Measurements from ENCODE around the gene FANCE. TPM values are rescaled to one million over a fixed set of nuclear protein-coding genes. Genes with fewer than 3 reads are reported as not detected.

The FANCE gene
- total and polyA plus RNA-seq, 5 experiments from 2014 or later = 3.2 to 9.3 (median 5.5) TPM

GRCh38 chr6:35451354-35452182 is 570 bp upstream of the FANCE start:
- Mint-ChIP-seq H3K27me3 (no peaks in the 10 kb centered on the region), H3K9me3 (no peaks in the 10 kb centered on the region), H3K27ac (peak overlapping the region; percentile 51 to 93 (median 82)), H3K4me1 (peaks cover 14 to 54% (median 40%) of the 10 kb centered on the region in 4 donors), H3K4me3 (peak overlapping the region; percentile 81 to 92 (median 86)), H3K36me3 (peaks cover 0 to 12% (median 9%) of the 10 kb centered on the region in 3 donors)
- POLR2A ChIA-PET = interaction anchor here (0.6 to 6.7 kb wide), 14 partner anchors 8 to 154 kb away, joined by 3 to 67 read pairs (median 6); partner anchors contain the start of genes DEF6, PPARD and RPL10A
- DNase-seq (no peak), ATAC-seq (no peak)

GRCh38 chr6:35453236-35453635 is 1.1 kb downstream of the FANCE start:
- Mint-ChIP-seq H3K27ac (peak overlapping the region in 5 of 10 donors; percentile 26 to 83 (median 74)), H3K36me3 (peaks cover 0 to 21% (median 9%) of the 10 kb centered on the region in 3 donors)

GRCh38 chr6:35454391-35455110 is 2.4 kb downstream of the FANCE start:
- Mint-ChIP-seq H3K27ac (peak overlapping the region in 2 of 10 donors; percentile 29 to 33), H3K4me1 (peaks cover 14 to 49% (median 40%) of the 10 kb centered on the region in 4 donors), H3K9me3 (no peaks in the 10 kb centered on the region), H3K36me3 (peaks cover 0 to 32% (median 9%) of the 10 kb centered on the region in 3 donors), H3K4me3 (peak overlapping the region in 9 of 10 donors; percentile 9 to 74 (median 43)), H3K27me3 (no peaks in the 10 kb centered on the region)
- no peak for DNase-seq
- no peak for ATAC-seq
- POLR2A ChIA-PET = interaction anchor here (0.9 to 6.0 kb wide), 4 partner anchors 12 to 157 kb away, joined by 3 to 48 read pairs (median 4); partner anchors contain the start of genes DEF6 and RPL10A

More at GRCh38 chr6:35453236-35453635, 1.1 kb downstream of the FANCE start:
- Mint-ChIP-seq H3K9me3 (no peaks in the 10 kb centered on the region), H3K4me3 (peak overlapping the region; percentile 65 to 85 (median 84)), H3K27me3 (no peaks in the 10 kb centered on the region), H3K4me1 (peaks cover 14 to 54% (median 42%) of the 10 kb centered on the region in 4 donors)
- no peak for ATAC-seq
- no peak for DNase-seq
- POLR2A ChIA-PET = interaction anchor here (0.7 to 6.7 kb wide), 8 partner anchors 13 to 167 kb away, joined by 3 to 51 read pairs (median 3); partner anchors contain the start of genes DEF6 and RPL10A

GRCh38 chr6:35457907-35458306 is 5.8 kb downstream of the FANCE start:
- Mint-ChIP-seq H3K4me1 (peaks cover 9 to 28% (median 21%) of the 10 kb centered on the region in 4 donors), H3K27me3 (no peaks in the 10 kb centered on the region), H3K9me3 (no peaks in the 10 kb centered on the region), H3K4me3 (no peak overlapping the region), H3K36me3 (peaks cover 0 to 57% (median 15%) of the 10 kb centered on the region in 3 donors), H3K27ac (no peak overlapping the region)
- ATAC-seq (no peak), DNase-seq (no peak)
- POLR2A ChIA-PET = interaction anchor here (1.3 kb wide), 1 partner anchor 10 kb away, joined by 3 read pairs; the partner anchor contains the start of gene RPL10A

GRCh38 chr6:35461270-35461669 is 9.1 kb downstream of the FANCE start:
- Mint-ChIP-seq H3K36me3 (peaks cover 0 to 65% (median 14%) of the 10 kb centered on the region in 3 donors), H3K9me3 (no peaks in the 10 kb centered on the region), H3K27ac (no peak overlapping the region), H3K4me1 (peaks cover 0 to 7% (median 1%) of the 10 kb centered on the region in 4 donors), H3K27me3 (no peaks in the 10 kb centered on the region), H3K4me3 (peak overlapping the region in 1 of 10 donors; percentile 19)
- no peak for ATAC-seq
- POLR2A ChIA-PET = interaction anchor here (0.7 to 0.8 kb wide), 2 partner anchors 10 to 12 kb away, joined by 3 to 4 read pairs; no protein-coding TSS in a partner anchor
- no peak for DNase-seq

- ATAC-seq = no peak
- no peaks in the 10 kb centered on the region for H3K27me3 Mint-ChIP-seq
- POLR2A ChIA-PET = interaction anchor here (0.6 kb wide), 1 partner anchor 120 kb away, joined by 4 read pairs; no protein-coding TSS in a partner anchor
- H3K4me1 Mint-ChIP-seq = peaks cover 5 to 13% (median 7%) of the 10 kb centered on the region in 4 donors
- no peak for DNase-seq
- no peaks in the 10 kb centered on the region for H3K9me3 Mint-ChIP-seq
- H3K36me3 Mint-ChIP-seq = peaks cover 0 to 56% (median 13%) of the 10 kb centered on the region in 3 donors
- no peak overlapping the region for H3K27ac Mint-ChIP-seq
- H3K4me3 Mint-ChIP-seq = no peak overlapping the region
These were observed 11.2 kb downstream of the FANCE start for GRCh38 chr6:35463292-35463691.

- Mint-ChIP-seq H3K4me1 (peaks cover 16 to 27% (median 22%) of the 10 kb centered on the region in 4 donors), H3K27me3 (no peaks in the 10 kb centered on the region), H3K27ac (no peak overlapping the region), H3K4me3 (no peak overlapping the region), H3K36me3 (peaks cover 0 to 58% (median 23%) of the 10 kb centered on the region in 3 donors), H3K9me3 (no peaks in the 10 kb centered on the region)
- POLR2A ChIA-PET = interaction anchor here (1.5 to 4.8 kb wide), 3 partner anchors 13 to 177 kb away, joined by 4 to 47 read pairs (median 12); partner anchors contain the start of genes DEF6 and FANCE
- no peak for DNase-seq
- ATAC-seq = no peak
These were observed 13.5 kb downstream of the FANCE start for GRCh38 chr6:35465646-35466045.

- Mint-ChIP-seq H3K9me3 (no peaks in the 10 kb centered on the region), H3K27me3 (no peaks in the 10 kb centered on the region), H3K27ac (peak within 1 kb of the TSS; percentile 90 to 99 (median 99)), H3K36me3 (peaks cover 0 to 66% (median 22%) of the 10 kb centered on the region in 3 donors), H3K4me3 (peak within 1 kb of the TSS; percentile 91 to 99 (median 98)), H3K4me1 (peaks cover 18 to 43% (median 39%) of the 10 kb centered on the region in 4 donors)
- POLR2A ChIA-PET = interaction anchor here (0.6 to 4.8 kb wide), 29 partner anchors 9 to 674 kb away, joined by 3 to 48 read pairs (median 5); partner anchors contain the start of genes ARMC12, DEF6, FANCE and PPARD
- DNase-seq = peak; percentile 93 to 99 (median 96)
- peak; percentile 83 to 86 for ATAC-seq
These were observed 16.2 kb downstream of the FANCE start, which contains the start of gene RPL10A for GRCh38 chr6:35468181-35468979. Gene RPL10A (plus strand): TSS chr6:35468401. CDS start chr6:35468435, 34 bp downstream.

- Mint-ChIP-seq H3K4me1 (peaks cover 18 to 47% (median 39%) of the 10 kb centered on the region in 4 donors), H3K9me3 (no peaks in the 10 kb centered on the region), H3K4me3 (peak overlapping the region; percentile 91 to 99 (median 98)), H3K27me3 (no peaks in the 10 kb centered on the region), H3K27ac (peak overlapping the region; percentile 90 to 99 (median 99)), H3K36me3 (peaks cover 0 to 64% (median 19%) of the 10 kb centered on the region in 3 donors)
- DNase-seq = peak in 1 of 10 donors; percentile 37
- ATAC-seq = peak in 1 of 2 donors; percentile 24
- POLR2A ChIA-PET = interaction anchor here (0.6 to 4.8 kb wide), 23 partner anchors 9 to 775 kb away, joined by 3 to 48 read pairs (median 6); partner anchors contain the start of genes ARMC12, DEF6, FANCE and PPARD
These were observed 17.0 kb downstream of the FANCE start for GRCh38 chr6:35468980-35469750.

GRCh38 chr6:35469751-35470662 is 17.9 kb downstream of the FANCE start:
- Mint-ChIP-seq H3K36me3 (peaks cover 0 to 61% (median 19%) of the 10 kb centered on the region in 3 donors), H3K4me1 (peaks cover 18 to 47% (median 39%) of the 10 kb centered on the region in 4 donors), H3K9me3 (no peaks in the 10 kb centered on the region), H3K27me3 (no peaks in the 10 kb centered on the region), H3K4me3 (peak overlapping the region; percentile 91 to 99 (median 98)), H3K27ac (peak overlapping the region; percentile 90 to 99 (median 99))
- no peak for ATAC-seq
- POLR2A ChIA-PET = interaction anchor here (0.7 to 2.8 kb wide), 8 partner anchors 8 to 776 kb away, joined by 3 to 48 read pairs (median 8); partner anchors contain the start of gene FANCE
- DNase-seq = peak in 1 of 10 donors; percentile 29

Data from naive thymus-derived CD8-positive, alpha-beta T cell (primary cell).